Measurements from ENCODE around the gene ITPR3. TPM values are rescaled to one million over a fixed set of nuclear protein-coding genes. Genes with fewer than 3 reads are reported as not detected.

ITPR3 gene
- total RNA-seq, 1 experiment from 2014 or later: 103 TPM

GRCh38 chr6:33591424-33592032 is 29.6 kb upstream of the ITPR3 start:
- ChIA-PET POLR2A (no interaction called here), RAD21 (ENCODE audit: low non-redundant PET in 1 of 2, low total read pairs in 2 of 2, uncharacterized antibody in 2 of 2, unreplicated experiment in 2 of 2) (no interaction called here), CTCF (interaction anchor here (1.5 kb wide), 1 partner anchor 11 kb away, joined by 3 read pairs; the partner anchor contains the start of gene BAK1)
- DNase-seq (ENCODE audit: low read depth, low spot score) (no peak), ATAC-seq (no peak)
- BruUV-seq (replicated peaks): no TSS peak
- Histone ChIP-seq H3K9me3 (ENCODE audit: control insufficient read depth in 1 of 2, insufficient read depth in 1 of 2, low read depth in 1 of 2, low read length in 2 of 2) (no peaks in the 10 kb centered on the region), H3K36me3 (ENCODE audit: control insufficient read depth in 1 of 2, insufficient read depth in 2 of 2, low read length in 2 of 2) (no peaks in the 10 kb centered on the region), H3K9me2 (ENCODE audit: insufficient read depth) (no peaks in the 10 kb centered on the region), H3K9ac (ENCODE audit: low read length) (peak overlapping the region; percentile 71), H3K27me3 (ENCODE audit: insufficient read depth, low read length) (no peaks in the 10 kb centered on the region), H3K4me1 (ENCODE audit: control insufficient read depth in 1 of 2, insufficient read depth in 2 of 2, low read length in 2 of 2) (peaks cover 26 to 59% of the 10 kb centered on the region in 2 experiments), H2AFZ (ENCODE audit: low read depth, low read length, poor library complexity, severe bottlenecking) (no peak overlapping the region), H4K20me1 (ENCODE audit: insufficient read depth) (no peaks in the 10 kb centered on the region), H3K4me3 (replicated peaks in 1 of 2; ENCODE audit: low read depth in 1 of 2, low read length in 2 of 2) (no peak overlapping the region), H3K79me2 (ENCODE audit: insufficient read depth, low read length) (no peaks in the 10 kb centered on the region), H3K27ac (ENCODE audit: low read depth, low read length) (peak overlapping the region; percentile 86), H3K4me2 (ENCODE audit: low read length) (peak overlapping the region; percentile 93)
- intact Hi-C loops (cut with micrococcal nuclease): loop anchor here (5.0 kb wide), 1 partner anchor 41 kb away; no protein-coding TSS in a partner anchor
- TF ChIP-seq CBX3 (IDR thresholded peaks at IDR 0.05; ENCODE audit: low read depth) (no peak), EGR1 (IDR thresholded peaks at IDR 0.05; ENCODE audit: low read depth) (no peak), EZH2phosphoT487 (IDR thresholded peaks at IDR 0.05; ENCODE audit: borderline replicate concordance) (no peak), TCF7L2 (IDR thresholded peaks at IDR 0.05; ENCODE audit: borderline replicate concordance, extremely low read depth, insufficient read depth, insufficient read length) (no peak), POLR2A (IDR thresholded peaks at IDR 0.05; ENCODE audit: borderline replicate concordance, extremely low read depth, insufficient read depth, insufficient read length) (no peak), EZH2 (IDR thresholded peaks at IDR 0.05) (no peak), JUND (IDR thresholded peaks at IDR 0.05) (no peak), ATF3 (IDR thresholded peaks at IDR 0.05) (no peak), SRF (IDR thresholded peaks at IDR 0.05; ENCODE audit: low read depth) (no peak), YY1 (IDR thresholded peaks at IDR 0.05; ENCODE audit: extremely low read depth, insufficient replicate concordance, low read depth, low read length) (no peak)

GRCh38 chr6:33592280-33592594 is 28.9 kb upstream of the ITPR3 start:
- ATAC-seq (no peak), DNase-seq (ENCODE audit: low read depth, low spot score) (no peak)
- ChIA-PET CTCF (interaction anchor here (1.5 kb wide), 1 partner anchor 12 kb away, joined by 3 read pairs; the partner anchor contains the start of gene BAK1), POLR2A (no interaction called here), RAD21 (ENCODE audit: low non-redundant PET in 1 of 2, low total read pairs in 2 of 2, uncharacterized antibody in 2 of 2, unreplicated experiment in 2 of 2) (no interaction called here)
- no TSS peak for BruUV-seq (replicated peaks)
- Histone ChIP-seq H3K9ac (ENCODE audit: low read length) (no peak overlapping the region), H3K4me3 (replicated peaks in 1 of 2; ENCODE audit: low read depth in 1 of 2, low read length in 2 of 2) (no peak overlapping the region), H3K4me1 (ENCODE audit: control insufficient read depth in 1 of 2, insufficient read depth in 2 of 2, low read length in 2 of 2) (peaks cover 26 to 59% of the 10 kb centered on the region in 2 experiments), H4K20me1 (ENCODE audit: insufficient read depth) (no peaks in the 10 kb centered on the region), H3K79me2 (ENCODE audit: insufficient read depth, low read length) (no peaks in the 10 kb centered on the region), H3K27me3 (ENCODE audit: insufficient read depth, low read length) (no peaks in the 10 kb centered on the region), H3K9me2 (ENCODE audit: insufficient read depth) (no peaks in the 10 kb centered on the region), H3K27ac (ENCODE audit: low read depth, low read length) (no peak overlapping the region), H3K9me3 (ENCODE audit: control insufficient read depth in 1 of 2, insufficient read depth in 1 of 2, low read depth in 1 of 2, low read length in 2 of 2) (no peaks in the 10 kb centered on the region), H3K4me2 (ENCODE audit: low read length) (no peak overlapping the region), H3K36me3 (ENCODE audit: control insufficient read depth in 1 of 2, insufficient read depth in 2 of 2, low read length in 2 of 2) (no peaks in the 10 kb centered on the region), H2AFZ (ENCODE audit: low read depth, low read length, poor library complexity, severe bottlenecking) (no peak overlapping the region)
- intact Hi-C loops (cut with micrococcal nuclease): loop anchor here (5.0 kb wide), 1 partner anchor 40 kb away; no protein-coding TSS in a partner anchor
- TF ChIP-seq POLR2AphosphoS5 (IDR thresholded peaks at IDR 0.05; ENCODE audit: low read depth, low read length): no peak
- TF ChIP-seq SIN3A (IDR thresholded peaks at IDR 0.05; ENCODE audit: low read depth): no peak
- no peak for TF ChIP-seq CBX3 (IDR thresholded peaks at IDR 0.05; ENCODE audit: low read depth)
- TF ChIP-seq CEBPB (IDR thresholded peaks at IDR 0.05; ENCODE audit: low read depth): no peak
